Kidney (tissue), 14 donors: Measurements from ENCODE around the gene KRI1. TPM values are rescaled to one million over a fixed set of nuclear protein-coding genes. Genes with fewer than 3 reads are reported as not detected.

Experiments used
- DNase-seq, 5 donors: peaks; one replicate each; pipeline ENCODE4 v3.0.0-alpha.2; 2013 to 2020
- FAIRE-seq: peaks from 2 replicates; lab custom pipeline; 2012; peaks lifted over from hg19 to GRCh38; lab: Jason Lieb, UNC
- H3K27ac ChIP-seq, 2 donors: one replicate each; pipeline ENCODE4 v1.7.0; 2013; ENCODE audit warnings: low read depth in 2 of 2, low read length in 2 of 2, inconsistent platforms in 1 of 2
- H3K27me3 ChIP-seq: one replicate; pipeline ENCODE4 v1.7.1; 2013; ENCODE audit warnings: low read length, inconsistent platforms; ENCODE audit not compliant: control insufficient read depth, insufficient read depth
- H3K36me3 ChIP-seq, 3 donors: one replicate each; pipeline versions ENCODE4 v1.7.0 to v1.7.1; 2013; ENCODE audit warnings: low read length in 3 of 3, control low read depth in 1 of 3, inconsistent platforms in 1 of 3; ENCODE audit not compliant: insufficient read depth in 3 of 3, control insufficient read depth in 2 of 3
- H3K4me1 ChIP-seq, 3 donors: one replicate each; pipeline versions ENCODE4 v1.7.0 to v1.7.1; 2013; ENCODE audit warnings: low read length in 3 of 3, inconsistent platforms in 1 of 3, low read depth in 1 of 3; ENCODE audit not compliant: control insufficient read depth in 2 of 3, insufficient read depth in 2 of 3
- H3K4me3 ChIP-seq, 3 donors: one replicate each; pipeline versions ENCODE4 v1.7.0 to v1.8.1; 2013; ENCODE audit warnings: low read length in 3 of 3, control low read depth in 1 of 3, inconsistent platforms in 1 of 3
- H3K9ac ChIP-seq, 3 donors: one replicate each; pipeline versions ENCODE4 v1.7.0 to v1.7.1; 2013; ENCODE audit warnings: low read length in 3 of 3, control low read depth in 1 of 3, inconsistent platforms in 1 of 3
- H3K9me3 ChIP-seq, 3 donors: one replicate each; pipeline versions ENCODE4 v1.7.0 to v1.7.1; 2013; ENCODE audit warnings: low read length in 3 of 3, control low read depth in 1 of 3, inconsistent platforms in 1 of 3; ENCODE audit not compliant: control insufficient read depth in 2 of 3, insufficient read depth in 1 of 3
- CTCF ChIP-seq: IDR thresholded peaks from 3 replicates; pipeline ENCODE4 v1.5.1; 2012; ENCODE audit warnings: mild to moderate bottlenecking, moderate library complexity, borderline replicate concordance; ENCODE audit not compliant: insufficient read depth; ENCODE audit errors: extremely low read depth
- intact Hi-C: fragments of 100-400 bp; cut with DNase I; formaldehyde crosslinking; loops from one replicate; pipeline ENCODE4 v1.11.1; 2022
- polyA plus RNA-seq: library from polyadenylated mRNA; stranded (reverse); fragments of 350-450 nt; fragmentation: Illumina TruSeq; extraction: RNeasy Lipid Tissue Mini Kit (QIAGEN cat#74804); gene quantifications from one replicate; pipeline ENCODE4 v1.2.3, GENCODE V29; 2014; ENCODE audit warnings: low read depth, low replicate concordance; ENCODE audit not compliant: insufficient read depth
- total RNA-seq: library from RNA; stranded (reverse); fragmentation: NEBNext Ultra II Directional; extraction: Animal tissue kit (Norgen Biotek cat#: 25700); gene quantifications from one replicate; pipeline ENCODE4 v1.2.1, GENCODE V29; 2021
- donor health status: control.
- donor health status: control.
- donor health status: control.
- donor health status: control.
- donor health status: control.
- donor health status: DM: yes; HTN: yes; CAD: no.
- donor health status: Normal renal cell carcinoma (clear cell type).

The KRI1 gene
- total and polyA plus RNA-seq, 2 donors from 2014 or later, result 13.9 to 29.4 TPM

DNA sequence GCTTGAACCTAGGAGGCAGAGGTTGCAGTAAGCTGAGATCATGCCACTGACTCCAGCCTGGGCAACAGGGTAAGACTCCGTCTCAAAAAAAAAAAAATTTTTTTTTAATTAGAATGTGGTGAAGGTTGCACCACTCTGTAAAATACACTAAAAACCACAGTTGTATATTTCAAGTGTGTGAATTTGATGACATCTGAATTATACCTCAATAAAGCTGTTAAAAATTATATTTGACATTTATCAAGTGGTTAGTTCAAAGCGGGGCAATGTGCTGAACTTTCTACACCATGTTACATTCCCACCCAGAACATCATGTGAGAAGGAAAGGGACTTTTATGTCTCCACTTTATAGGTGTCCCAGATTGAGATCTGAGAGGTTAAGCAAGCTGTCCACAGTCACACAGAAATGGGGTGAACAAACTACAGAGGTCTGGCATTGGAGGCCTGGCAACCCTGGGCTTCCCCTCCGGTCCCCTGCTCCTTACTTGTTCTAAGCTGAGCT lies 42.6 kb downstream of the KRI1 start:
- DNase-seq (no peak), FAIRE-seq (no peak)
- Histone ChIP-seq H3K27me3 (peaks cover 7% of the 10 kb centered on the region), H3K9me3 (no peaks in the 10 kb centered on the region), H3K27ac (no peak overlapping the region), H3K4me3 (no peak overlapping the region), H3K4me1 (peaks cover 0 to 3% (median 0%) of the 10 kb centered on the region in 3 donors), H3K36me3 (no peaks in the 10 kb centered on the region), H3K9ac (no peak overlapping the region)
- TF ChIP-seq CTCF, result no peak
- intact Hi-C loops, result no loop called here

DNA sequence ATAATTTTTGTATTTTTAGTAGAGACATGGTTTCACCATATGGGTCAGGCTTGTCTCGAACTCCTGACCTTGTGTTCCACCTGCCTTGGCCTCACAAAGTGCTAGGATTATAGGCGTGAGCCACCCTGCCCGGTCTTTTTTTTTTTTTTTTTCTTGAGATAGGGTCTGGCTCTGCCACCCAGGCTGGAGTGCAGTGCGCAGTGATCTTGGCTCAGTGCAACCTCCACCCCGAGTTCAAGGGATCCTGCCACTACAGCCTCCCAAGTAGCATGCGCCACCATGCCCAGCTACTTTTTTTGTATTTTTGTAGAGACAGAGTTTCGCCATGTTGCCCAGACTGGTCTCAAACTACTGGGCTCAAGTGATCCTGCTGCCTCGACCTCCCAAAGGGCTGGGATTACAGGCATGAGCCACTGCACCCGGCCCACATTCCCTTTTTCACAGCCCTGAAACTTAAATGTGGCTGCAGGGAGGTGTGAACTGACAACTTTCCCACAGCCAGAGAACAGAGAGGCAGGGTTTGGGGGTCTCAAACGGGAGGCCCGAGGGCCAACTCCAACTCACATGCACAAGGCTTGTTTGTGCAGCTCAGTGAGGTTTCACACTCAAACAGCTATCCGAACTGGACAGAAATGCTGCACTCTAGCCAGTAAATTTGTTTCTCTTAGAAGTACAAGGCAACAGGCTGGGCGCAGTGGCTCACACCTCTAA lies 44.2 kb downstream of the KRI1 start:
- no peak overlapping the region for H3K27ac ChIP-seq
- TF ChIP-seq CTCF, result no peak
- FAIRE-seq, result no peak
- H3K4me3 ChIP-seq, result no peak overlapping the region
- no peak overlapping the region for H3K9ac ChIP-seq
- intact Hi-C loops, result no loop called here
- no peak for DNase-seq
- no peaks in the 10 kb centered on the region for H3K9me3 ChIP-seq
- H3K36me3 ChIP-seq, result no peaks in the 10 kb centered on the region
- H3K27me3 ChIP-seq, result peaks cover 14% of the 10 kb centered on the region
- H3K4me1 ChIP-seq, result peaks cover 0 to 4% (median 4%) of the 10 kb centered on the region in 3 donors

GRCh38 chr19:10520652-10521318 lies 45.0 kb downstream of the KRI1 start:
- intact Hi-C loops, result no loop called here
- Histone ChIP-seq H3K9ac (no peak overlapping the region), H3K27me3 (peaks cover 20% of the 10 kb centered on the region), H3K27ac (no peak overlapping the region), H3K36me3 (no peaks in the 10 kb centered on the region), H3K4me1 (peaks cover 0 to 4% (median 4%) of the 10 kb centered on the region in 3 donors), H3K4me3 (no peak overlapping the region), H3K9me3 (no peaks in the 10 kb centered on the region)
- FAIRE-seq, result no peak
- TF ChIP-seq CTCF, result no peak
- DNase-seq, result no peak
